GM13977 (cell line): Measurements from ENCODE around the gene RAB11FIP5.
"Not testable (repeated sequence)": the region's sequence is repeated elsewhere in the genome, so short reads cannot be mapped to it uniquely, and the experiment has no call there.

Experiments
- DNase-seq: peaks from one replicate; pipeline ENCODE4 v3.0.0; 2012; ENCODE audit warnings: low spot score
- CTCF ChIP-seq: IDR thresholded peaks from 2 replicates; pipeline ENCODE4 v1.5.1; 2012; ENCODE audit warnings: mild to moderate bottlenecking, control low read depth; ENCODE audit not compliant: insufficient read depth; ENCODE audit errors: extremely low read depth, missing control alignments
- in situ Hi-C: fragments of 300-500 bp; cut with MboI; formaldehyde crosslinking; loops from one replicate; pipeline ENCODE4 v1.12.0; 2022; ENCODE audit warnings: low sequenced_read_pairs, low pct_unique_long_range_greater_than_20kb, mixed read lengths, inconsistent platforms; ENCODE audit not compliant: unreplicated experiment

RAB11FIP5 gene

GRCh38 chr2:73134471-73134870 lies 21.7 kb upstream of the RAB11FIP5 start:
- TF ChIP-seq CTCF = no peak
- in situ Hi-C loops = no loop called here
- no peak for DNase-seq

- in situ Hi-C loops = no loop called here
- no peak for TF ChIP-seq CTCF
- DNase-seq = no peak
Observed at GRCh38 chr2:73133566-73134197, 20.9 kb upstream of the RAB11FIP5 start.

- in situ Hi-C loops = no loop called here
- TF ChIP-seq CTCF = no peak
- no peak for DNase-seq
Observed at GRCh38 chr2:73131807-73132206, 19.1 kb upstream of the RAB11FIP5 start.

GRCh38 chr2:73130790-73131189 lies 18.0 kb upstream of the RAB11FIP5 start:
- TF ChIP-seq CTCF = no peak
- in situ Hi-C loops = no loop called here

GRCh38 chr2:73128841-73129535 lies 16.2 kb upstream of the RAB11FIP5 start:
- in situ Hi-C loops = no loop called here
- no peak for TF ChIP-seq CTCF
- no peak for DNase-seq

More at GRCh38 chr2:73130790-73131189, 18.0 kb upstream of the RAB11FIP5 start:
- DNase-seq = no peak

GRCh38 chr2:73122536-73122935 lies 9.8 kb upstream of the RAB11FIP5 start:
- in situ Hi-C loops = no loop called here
- TF ChIP-seq CTCF = no peak
- no peak for DNase-seq

GRCh38 chr2:73119611-73120239 lies 7.0 kb upstream of the RAB11FIP5 start:
- in situ Hi-C loops, DNase-seq: not testable (repeated sequence)
